Gastroesophageal sphincter (tissue), 4 donors: ENCODE measurements around the gene NPHP4. TPM values are rescaled to one million over a fixed set of nuclear protein-coding genes. Genes with fewer than 3 reads are reported as not detected.

ENCODE experiments used
- ATAC-seq: fragments of 150-250 bp; one replicate; pipeline ENCODE4 v1.9.1; 2016; ENCODE audit warnings: mild to moderate bottlenecking, moderate library complexity
- H3K27ac ChIP-seq, 4 donors: fragments of 200-600 bp; sonication (generic) in 3 of 4; 1 replicate in 3 of 4; 2 replicates in 1 of 4; pipeline ENCODE4 v1.5.1; 2016 to 2019
- H3K27me3 ChIP-seq: fragments of 200-600 bp; sonication (generic); one replicate; pipeline ENCODE4 v1.5.1; 2019
- H3K36me3 ChIP-seq, 2 donors: fragments of 200-600 bp; sonication (generic); one replicate each; pipeline ENCODE4 v1.5.1; 2019; ENCODE audit warnings: control low read depth in 1 of 2
- H3K4me1 ChIP-seq, 3 donors: fragments of 200-600 bp; sonication (generic); 1 replicate in 2 of 3; 2 replicates in 1 of 3; pipeline ENCODE4 v1.5.1; 2016 to 2019; ENCODE audit warnings: control low read depth in 2 of 3
- H3K4me3 ChIP-seq, 2 donors: fragments of 200-600 bp; sonication (generic); one replicate each; pipeline ENCODE4 v1.5.1; 2019; ENCODE audit warnings: mild to moderate bottlenecking in 1 of 2, moderate library complexity in 1 of 2
- H3K9me3 ChIP-seq, 3 donors: fragments of 200-600 bp; sonication (generic); one replicate each; pipeline ENCODE4 v1.5.1; 2017 to 2019; ENCODE audit warnings: control low read depth in 2 of 3
- CTCF ChIP-seq, 4 experiments: fragments of 200-600 bp in 2 of 4; fragments of 450-650 bp in 2 of 4; sonication (generic) in 1 of 4; IDR thresholded peaks; one replicate each; pipeline ENCODE4 v1.5.1; 2017 to 2019; ENCODE audit warnings: antibody characterized with exemption in 4 of 4, mild to moderate bottlenecking in 2 of 4, moderate library complexity in 2 of 4
- EP300 ChIP-seq: sonication (generic); formaldehyde crosslinking; IDR thresholded peaks from one replicate; pipeline ENCODE4 v1.6.1; 2017; ENCODE audit warnings: antibody characterized with exemption, mild to moderate bottlenecking
- POLR2A ChIP-seq, 2 donors: fragments of 450-650 bp; IDR thresholded peaks; one replicate each; pipeline ENCODE4 v1.6.1; 2017; ENCODE audit warnings: antibody characterized with exemption in 2 of 2, mild to moderate bottlenecking in 2 of 2, moderate library complexity in 1 of 2
- POLR2AphosphoS5 ChIP-seq: sonication (generic); formaldehyde crosslinking; IDR thresholded peaks from one replicate; pipeline ENCODE4 v1.6.1; 2017; ENCODE audit warnings: antibody characterized with exemption
- WGBS, 2 donors: methylation state at CpG; one replicate each; pipeline ENCODE4 v1.1.5; 2018; ENCODE audit warnings: low coverage in 1 of 2; 5-methylcytosine and 5-hydroxymethylcytosine counted together
- small RNA-seq, 4 donors: library from RNA; depleted of rRNA; stranded (forward); fragments of <200 nt; gene quantifications; one replicate each; pipeline ENCODE3, GENCODE V24; 2016
- total RNA-seq, 4 donors: library from RNA; depleted of rRNA; stranded (reverse); fragments of >200 nt; gene quantifications; one replicate each; pipeline ENCODE4 v1.1.0, GENCODE V29; 2016

Gene NPHP4
- total RNA-seq, 4 donors from 2014 or later, result 5.7 to 9.7 (median 6.2) TPM

DNA sequence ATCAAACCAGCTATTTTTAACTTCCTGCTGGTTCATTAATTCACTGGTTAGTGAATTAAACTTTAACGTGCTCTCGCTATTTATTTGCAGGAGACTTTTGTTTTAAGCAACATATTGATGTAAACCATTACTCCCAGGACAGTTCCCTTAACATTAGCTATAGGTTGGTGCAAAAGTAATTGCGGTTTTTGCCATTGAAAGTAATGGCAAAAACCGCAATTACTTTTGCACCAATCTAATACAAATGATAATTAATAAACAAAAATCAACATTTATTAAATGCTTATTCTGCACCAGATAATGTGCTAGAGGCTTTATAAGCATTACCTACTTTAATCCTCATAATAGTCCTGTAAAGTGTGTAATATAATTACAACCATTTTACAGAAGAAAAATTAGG, 176.5 kb downstream of the NPHP4 start:
- no peak for ATAC-seq
- no peak overlapping the region for H3K4me3 ChIP-seq
- peaks cover 80% of the 10 kb centered on the region for H3K27me3 ChIP-seq
- no peaks in the 10 kb centered on the region for H3K36me3 ChIP-seq
- WGBS, 2 donors, result 88 to 94% methylated on average over 4 of the region's 4 CpGs
- no peak for TF ChIP-seq POLR2A (IDR thresholded peaks at IDR 0.05)
- no peak for TF ChIP-seq POLR2AphosphoS5
- no peak for TF ChIP-seq CTCF (IDR thresholded peaks at IDR 0.05)
- TF ChIP-seq EP300, result no peak
- no peaks in the 10 kb centered on the region for H3K4me1 ChIP-seq
- H3K27ac ChIP-seq, result no peak overlapping the region
- H3K9me3 ChIP-seq, result peaks cover 0 to 17% (median 0%) of the 10 kb centered on the region in 3 donors

- Histone ChIP-seq H3K36me3 (no peaks in the 10 kb centered on the region), H3K27ac (no peak overlapping the region), H3K4me3 (no peak overlapping the region), H3K27me3 (peaks cover 76% of the 10 kb centered on the region), H3K9me3 (peaks cover 0 to 17% (median 0%) of the 10 kb centered on the region in 3 donors), H3K4me1 (no peaks in the 10 kb centered on the region)
- 50 to 58% methylated on average over 2 of the region's 2 CpGs for WGBS, 2 donors
- no peak for ATAC-seq
- TF ChIP-seq CTCF (IDR thresholded peaks at IDR 0.05), result no peak
Observed at GRCh38 chr1:5815211-5815610, 177.0 kb downstream of the NPHP4 start.

GRCh38 chr1:5814046-5814619, 178.1 kb downstream of the NPHP4 start:
- H3K4me1 ChIP-seq, result no peaks in the 10 kb centered on the region
- no peak for ATAC-seq
- WGBS, 2 donors, result 30 to 40% methylated on average over 3 to 4 of the region's 25 CpGs
- no peak overlapping the region for H3K4me3 ChIP-seq
- TF ChIP-seq EP300 (no peak), CTCF (IDR thresholded peaks at IDR 0.05) (no peak), POLR2A (IDR thresholded peaks at IDR 0.05) (no peak), POLR2AphosphoS5 (no peak)
- no peak overlapping the region for H3K27ac ChIP-seq
- peaks cover 0 to 17% (median 0%) of the 10 kb centered on the region in 3 donors for H3K9me3 ChIP-seq
- no peaks in the 10 kb centered on the region for H3K36me3 ChIP-seq
- H3K27me3 ChIP-seq, result peaks cover 67% of the 10 kb centered on the region

DNA sequence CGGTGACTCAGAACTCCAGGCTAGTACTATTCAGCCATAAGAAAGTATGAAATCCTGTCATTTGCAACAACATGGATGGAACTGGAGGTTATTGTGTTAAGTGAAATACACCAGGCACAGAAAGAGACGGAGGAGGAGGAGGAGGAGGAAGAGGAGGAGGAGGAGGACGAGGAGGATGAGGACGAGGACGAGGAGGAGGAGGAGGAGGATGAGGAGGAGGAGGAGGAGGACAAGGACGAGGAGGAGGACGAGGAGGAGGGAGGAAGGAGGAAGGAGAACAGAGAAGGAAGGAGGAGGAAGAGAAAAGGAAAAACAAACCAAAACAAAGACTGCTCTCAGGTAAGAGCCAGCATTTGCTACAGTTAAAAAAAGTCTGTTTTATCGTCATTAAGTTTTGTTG, 178.7 kb downstream of the NPHP4 start:
- no peaks in the 10 kb centered on the region for H3K36me3 ChIP-seq
- H3K9me3 ChIP-seq, result peaks cover 0 to 17% (median 0%) of the 10 kb centered on the region in 3 donors
- WGBS, 2 donors, result 41 to 60% methylated on average over 6 to 7 of the region's 8 CpGs
- no peak for ATAC-seq
- peaks cover 60% of the 10 kb centered on the region for H3K27me3 ChIP-seq
- no peak overlapping the region for H3K4me3 ChIP-seq
- no peak overlapping the region for H3K27ac ChIP-seq
- TF ChIP-seq POLR2A (IDR thresholded peaks at IDR 0.05), result no peak
- no peaks in the 10 kb centered on the region for H3K4me1 ChIP-seq

Small RNA genes within 50 kb of the gene (small RNA-seq; reads per million reads assigned to genes)
- gene MIR4689, result 0 reads per million in 4 donors

Other genes with a start within 250 kb of the NPHP4 start
- gene KCNAB2, start 53.5 kb upstream of the NPHP4 start, total RNA-seq, result 10 to 100 TPM; 10.9 to 12.6 (median 11.7) TPM
- gene CHD5, start 187.9 kb upstream of the NPHP4 start, total RNA-seq, result 10 to 100 TPM in 2 of 4 donors, 1 to 10 TPM in 2; 4.4 to 34.9 (median 9.2) TPM
- gene RPL22, start 207.2 kb upstream of the NPHP4 start, total RNA-seq, result 100 to 1,000 TPM; 126 to 281 (median 227) TPM
- 10 to 100 TPM in 3 of 4 donors, 1 to 10 TPM in 1; 3.0 to 34.1 (median 18.3) TPM for gene RNF207, start 213.7 kb upstream of the NPHP4 start, total RNA-seq
- 10 to 100 TPM; 53.4 to 91.3 (median 85.0) TPM for gene ICMT, start 243.5 kb upstream of the NPHP4 start, total RNA-seq